ENCODE measurements around the gene ARHGAP8.

GRCh38 chr22:44726439-44726838, 25.9 kb upstream of the ARHGAP8 start:
- no peak for TF ChIP-seq CTCF (IDR thresholded peaks at IDR 0.05)
- no peak for TF ChIP-seq POLR2A (IDR thresholded peaks at IDR 0.05)

All from body of pancreas (tissue), 4 donors.